Lung (tissue), 12 donors: Measurements from ENCODE around the gene CTSD. TPM values are rescaled to one million over a fixed set of nuclear protein-coding genes. Genes with fewer than 3 reads are reported as not detected.

ENCODE experiments used
- ATAC-seq: fragments of 200-7000 bp; cut with Tn5 transposase; one replicate; pipeline ENCODE4 v1.9.1; 2020; ENCODE audit warnings: moderate number of reproducible peaks; ENCODE audit not compliant: insufficient read depth, low FRiP score
- DNase-seq, 3 donors: peaks; one replicate each; pipeline ENCODE4 v3.0.0-alpha.2; 2013 to 2017
- H3K27ac ChIP-seq, 2 donors: one replicate each; pipeline ENCODE4 v1.5.1; 2013; ENCODE audit warnings: mild to moderate bottlenecking in 2 of 2, moderate library complexity in 2 of 2, control low read depth in 1 of 2, inconsistent platforms in 1 of 2, low read depth in 1 of 2, low read length in 1 of 2
- H3K27me3 ChIP-seq, 3 donors: one replicate each; pipeline ENCODE4 v1.5.1; 2013; ENCODE audit warnings: low read length in 2 of 3; ENCODE audit not compliant: control insufficient read depth in 3 of 3, insufficient read depth in 3 of 3
- H3K36me3 ChIP-seq, 4 donors: one replicate each; pipeline ENCODE4 v1.5.1; 2013; ENCODE audit warnings: low read length in 4 of 4, mild to moderate bottlenecking in 1 of 4, moderate library complexity in 1 of 4; ENCODE audit not compliant: control insufficient read depth in 4 of 4, insufficient read depth in 4 of 4
- H3K4me1 ChIP-seq, 5 donors: one replicate each; pipeline ENCODE4 v1.5.1; 2013; ENCODE audit warnings: low read length in 5 of 5, mild to moderate bottlenecking in 2 of 5, moderate library complexity in 1 of 5; ENCODE audit not compliant: control insufficient read depth in 5 of 5, insufficient read depth in 5 of 5
- H3K4me3 ChIP-seq: one replicate; pipeline ENCODE4 v1.5.1; 2013; ENCODE audit warnings: mild to moderate bottlenecking, control low read depth, moderate library complexity
- H3K9ac ChIP-seq, 2 donors: one replicate each; pipeline ENCODE4 v1.5.1; 2013; ENCODE audit warnings: low read length in 2 of 2, control low read depth in 1 of 2; ENCODE audit not compliant: insufficient read depth in 1 of 2
- H3K9me3 ChIP-seq, 4 donors: one replicate each; pipeline ENCODE4 v1.5.1; 2013; ENCODE audit warnings: low read length in 3 of 4, mild to moderate bottlenecking in 1 of 4, moderate library complexity in 1 of 4; ENCODE audit not compliant: control insufficient read depth in 4 of 4, insufficient read depth in 3 of 4
- WGBS, 2 donors: extraction: QIAGEN DNeasy Blood & Tissue Kit; methylation state at CpG; one replicate each; pipeline ENCODE4 v1.1.7; 2013; 5-methylcytosine and 5-hydroxymethylcytosine counted together
- polyA plus RNA-seq, 2 donors: library from polyadenylated mRNA; stranded (reverse); fragments of 200-250 nt; gene quantifications; one replicate each; pipeline ENCODE4 v1.2.1, GENCODE V29; 2013
- total RNA-seq, 2 donors: library from RNA; depleted of rRNA in 1 of 2; stranded (reverse); fragments of >200 nt in 1 of 2; gene quantifications; one replicate each; pipeline ENCODE4 v1.2.1, GENCODE V29; 2014 to 2021
- TF ChIP-seq, protein P1 (sequence below): IDR thresholded peaks from 2 replicates; pipeline ENCODE4 v1.5.1; 2012; ENCODE audit warnings: mild to moderate bottlenecking; ENCODE audit errors: control extremely low read depth, extremely low read depth
- donor health status: control.
- donor health status: control.
- donor health status: Bipolar disorder and iron deficiency.
- donor health status: healthy.
- donor health status: DM: yes; HTN: yes; CAD: no.

The CTSD gene
- total and polyA plus RNA-seq, 4 donors = 388 to 2,177 (median 1,949) TPM

DNA sequence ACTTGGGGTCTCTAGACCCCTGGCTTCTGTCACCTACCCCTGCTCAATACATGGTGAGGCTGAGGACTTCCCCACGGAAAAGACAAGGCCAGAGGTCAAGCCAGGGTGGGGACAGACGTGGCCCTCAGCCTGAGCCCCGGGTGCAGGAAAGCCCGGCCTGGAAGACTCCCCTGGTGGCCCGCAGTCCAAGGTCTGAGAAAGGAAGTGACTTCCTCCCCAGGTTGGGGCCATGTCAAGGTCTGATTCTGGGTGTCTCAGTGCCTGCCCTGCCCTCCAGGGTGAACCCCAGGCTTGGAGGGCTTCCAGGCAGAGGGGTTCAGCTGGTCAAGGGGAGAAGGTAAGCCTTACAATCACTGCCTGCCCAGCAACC, 3.9 kb downstream of the CTSD start:
- no peak for ATAC-seq
- H3K9ac ChIP-seq = no peak overlapping the region
- peaks cover 0 to 67% (median 5%) of the 10 kb centered on the region in 4 donors for H3K36me3 ChIP-seq

DNA sequence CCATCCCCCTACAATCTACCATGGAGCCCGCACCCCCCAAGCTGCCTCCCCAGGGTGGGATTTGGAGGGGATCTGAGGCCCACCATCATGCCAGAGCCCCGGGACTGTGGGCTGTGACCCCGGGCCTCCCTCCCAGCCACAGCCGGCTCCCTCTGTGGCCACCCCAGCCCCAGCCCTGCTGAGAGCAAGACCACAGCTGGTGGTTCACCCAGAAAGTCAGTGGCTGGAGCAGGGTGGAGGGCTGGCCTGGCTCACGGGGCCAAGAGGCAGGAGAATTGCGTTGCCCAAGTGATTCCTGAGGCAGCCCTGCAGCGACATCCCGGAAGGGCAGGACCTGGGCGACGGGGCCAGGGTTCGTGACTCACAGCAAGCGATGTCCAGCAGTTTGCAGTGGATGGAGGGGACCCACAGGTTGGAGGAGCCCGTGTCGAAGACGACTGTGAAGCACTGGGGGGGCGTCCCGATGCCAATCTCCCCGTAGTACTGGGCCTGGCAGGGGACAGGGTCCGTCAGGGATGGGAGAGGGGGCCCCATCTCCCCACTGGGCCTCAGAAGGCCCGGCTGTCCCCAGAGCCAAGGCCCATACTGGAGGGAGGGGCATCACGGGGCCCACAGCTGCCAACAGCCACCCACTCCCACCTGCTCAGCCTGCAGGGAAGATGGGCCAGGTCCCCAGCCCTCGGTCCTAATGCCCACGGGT, 4.4 kb downstream of the CTSD start:
- WGBS, 2 donors = 76 to 85% methylated on average over 23 of the region's 23 CpGs
- no peaks in the 10 kb centered on the region for H3K27me3 ChIP-seq
- DNase-seq = no peak
- H3K9me3 ChIP-seq = no peaks in the 10 kb centered on the region
- H3K9ac ChIP-seq = no peak overlapping the region
- H3K4me1 ChIP-seq = peaks cover 0 to 51% (median 9%) of the 10 kb centered on the region in 5 donors
- H3K4me3 ChIP-seq = no peak overlapping the region
- H3K27ac ChIP-seq = peak overlapping the region; percentile 35 to 86
- H3K36me3 ChIP-seq = peaks cover 0 to 72% (median 6%) of the 10 kb centered on the region in 4 donors
- ATAC-seq = no peak
- TF ChIP-seq, protein P1, sequence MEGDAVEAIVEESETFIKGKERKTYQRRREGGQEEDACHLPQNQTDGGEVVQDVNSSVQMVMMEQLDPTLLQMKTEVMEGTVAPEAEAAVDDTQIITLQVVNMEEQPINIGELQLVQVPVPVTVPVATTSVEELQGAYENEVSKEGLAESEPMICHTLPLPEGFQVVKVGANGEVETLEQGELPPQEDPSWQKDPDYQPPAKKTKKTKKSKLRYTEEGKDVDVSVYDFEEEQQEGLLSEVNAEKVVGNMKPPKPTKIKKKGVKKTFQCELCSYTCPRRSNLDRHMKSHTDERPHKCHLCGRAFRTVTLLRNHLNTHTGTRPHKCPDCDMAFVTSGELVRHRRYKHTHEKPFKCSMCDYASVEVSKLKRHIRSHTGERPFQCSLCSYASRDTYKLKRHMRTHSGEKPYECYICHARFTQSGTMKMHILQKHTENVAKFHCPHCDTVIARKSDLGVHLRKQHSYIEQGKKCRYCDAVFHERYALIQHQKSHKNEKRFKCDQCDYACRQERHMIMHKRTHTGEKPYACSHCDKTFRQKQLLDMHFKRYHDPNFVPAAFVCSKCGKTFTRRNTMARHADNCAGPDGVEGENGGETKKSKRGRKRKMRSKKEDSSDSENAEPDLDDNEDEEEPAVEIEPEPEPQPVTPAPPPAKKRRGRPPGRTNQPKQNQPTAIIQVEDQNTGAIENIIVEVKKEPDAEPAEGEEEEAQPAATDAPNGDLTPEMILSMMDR = no peak

More for the DNA sequence above, 3.9 kb downstream of the CTSD start:
- H3K4me1 ChIP-seq = peaks cover 0 to 51% (median 11%) of the 10 kb centered on the region in 5 donors
- no peaks in the 10 kb centered on the region for H3K27me3 ChIP-seq
- no peaks in the 10 kb centered on the region for H3K9me3 ChIP-seq
- WGBS, 2 donors = 19 to 56% methylated on average over 5 of the region's 5 CpGs
- TF ChIP-seq, protein P1 = no peak
- peak overlapping the region; percentile 76 to 86 for H3K27ac ChIP-seq
- no peak overlapping the region for H3K4me3 ChIP-seq
- DNase-seq = no peak

DNA sequence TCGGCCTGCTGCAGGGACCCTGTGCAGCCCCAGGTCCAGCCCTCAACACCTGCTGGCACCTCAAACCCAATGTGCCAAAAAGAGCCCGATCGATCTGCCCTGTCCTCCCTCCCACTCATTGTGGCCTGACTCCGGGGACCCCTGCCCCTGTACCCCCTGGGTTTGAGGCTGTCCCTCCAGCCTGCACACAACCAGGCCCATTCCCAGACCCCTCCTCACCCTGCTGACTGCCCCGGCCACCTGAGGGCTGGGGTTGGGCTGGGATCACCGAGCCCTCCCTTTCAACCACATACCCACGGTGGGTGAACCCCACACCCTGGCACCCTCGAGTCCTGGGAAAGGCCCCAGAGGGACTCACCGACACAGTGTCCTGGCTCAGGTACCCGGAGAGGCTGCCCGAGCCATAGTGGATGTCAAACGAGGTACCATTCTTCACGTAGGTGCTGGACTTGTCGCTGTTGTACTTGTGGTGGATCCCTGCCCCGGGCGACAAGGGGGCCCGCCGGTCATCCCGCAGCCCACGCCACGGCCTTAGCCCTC, 5.0 kb downstream of the CTSD start:
- ATAC-seq (no peak), DNase-seq (no peak)
- Histone ChIP-seq H3K9ac (no peak overlapping the region), H3K27ac (peak overlapping the region in 1 of 2 donors; percentile 13), H3K4me3 (no peak overlapping the region), H3K27me3 (no peaks in the 10 kb centered on the region), H3K36me3 (peaks cover 0 to 79% (median 6%) of the 10 kb centered on the region in 4 donors), H3K4me1 (peaks cover 0 to 51% (median 7%) of the 10 kb centered on the region in 5 donors), H3K9me3 (no peaks in the 10 kb centered on the region)
- WGBS, 2 donors = 59 to 79% methylated on average over 19 to 21 of the region's 21 CpGs
- TF ChIP-seq, protein P1 = no peak
